ENCODE data around the gene LRBA. TPM values are rescaled to one million over a fixed set of nuclear protein-coding genes. Genes with fewer than 3 reads are reported as not detected.

LRBA gene
- total RNA-seq, 1 experiment from 2014 or later: 55.3 TPM

DNA sequence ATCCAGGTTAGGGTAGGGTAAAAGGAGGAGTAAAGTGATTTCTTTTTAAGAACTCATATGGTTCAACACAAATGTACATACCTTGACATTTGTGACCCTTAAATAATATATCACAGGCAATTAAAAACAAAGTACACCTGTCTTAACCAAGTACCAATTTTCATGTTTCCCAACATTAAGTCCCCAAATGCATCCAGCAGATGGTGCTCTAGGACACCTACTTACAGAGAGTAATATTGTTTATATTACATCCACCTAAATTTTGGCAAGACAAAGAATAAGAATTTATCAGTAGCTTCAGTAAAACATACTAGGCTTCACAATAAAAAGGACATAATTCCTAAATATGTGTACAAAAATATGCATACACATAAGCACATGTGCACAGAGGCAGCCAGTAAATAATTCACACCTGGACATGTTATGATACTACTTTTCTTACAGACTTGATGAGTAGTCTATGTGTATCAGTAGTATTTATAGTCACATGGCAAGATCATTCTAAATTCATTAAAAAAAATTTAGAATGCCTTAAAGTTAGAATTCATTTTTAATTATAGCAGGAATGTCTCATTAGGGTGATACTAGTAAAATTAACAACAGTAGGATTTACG is 717.1 kb downstream of the LRBA start:
- Histone ChIP-seq H2BK12ac (ENCODE audit: insufficient read length, low read depth, low read length) (no peak overlapping the region), H3K14ac (ENCODE audit: insufficient read depth, low read length) (no peak overlapping the region), H3K56ac (ENCODE audit: insufficient read length, low read depth, low read length) (no peak overlapping the region), H3K23me2 (ENCODE audit: insufficient read length, low read depth, low read length, poor library complexity, severe bottlenecking) (no peaks in the 10 kb centered on the region), H3K27ac (ENCODE audit: insufficient read length, low read depth, low read length) (no peak overlapping the region), H4K20me1 (ENCODE audit: control insufficient read depth, insufficient read depth, insufficient read length) (no peaks in the 10 kb centered on the region), H3K79me1 (ENCODE audit: insufficient read depth, low read depth, low read length, poor library complexity, severe bottlenecking) (no peaks in the 10 kb centered on the region), H3K9me3 (ENCODE audit: control insufficient read depth, low read depth, low read length) (no peaks in the 10 kb centered on the region), H2BK20ac (ENCODE audit: low read depth, low read length, poor library complexity, severe bottlenecking) (no peak overlapping the region), H2AK5ac (ENCODE audit: insufficient read length, low read length) (no peak overlapping the region), H3T11ph (ENCODE audit: low read length) (no peak overlapping the region), H3K27me3 (ENCODE audit: insufficient read depth, low read length) (no peaks in the 10 kb centered on the region), H2BK120ac (ENCODE audit: low read depth, low read length, poor library complexity, severe bottlenecking) (no peak overlapping the region), H3K4ac (ENCODE audit: low read depth, low read length) (no peak overlapping the region), H4K91ac (ENCODE audit: insufficient read length, low read depth, low read length) (no peak overlapping the region), H4K5ac (ENCODE audit: insufficient read length, low read depth, low read length) (no peak overlapping the region), H3K18ac (ENCODE audit: insufficient read length, low read depth, low read length) (no peak overlapping the region), H3K9ac (ENCODE audit: extremely low read depth, insufficient read length, low read length) (no peak overlapping the region), H4K8ac (replicated peaks; ENCODE audit: insufficient read length, low read depth, low read length) (no peak overlapping the region), H3K23ac (ENCODE audit: insufficient read length, low read depth, low read length) (no peak overlapping the region), H2AFZ (ENCODE audit: low read length) (no peak overlapping the region), H3K79me2 (ENCODE audit: insufficient read depth, low read length) (no peaks in the 10 kb centered on the region), H3K4me2 (ENCODE audit: insufficient read depth, insufficient read length, low read length) (no peak overlapping the region), H2BK5ac (ENCODE audit: insufficient read length, low read length) (no peak overlapping the region), H3K4me1 (ENCODE audit: insufficient read depth, low read length) (no peaks in the 10 kb centered on the region), H2BK15ac (ENCODE audit: low read depth, low read length) (no peak overlapping the region)
- Mint-ChIP-seq H3K4me1 (no peaks in the 10 kb centered on the region), H3K9me3 (no peaks in the 10 kb centered on the region), H3K4me3 (no peak overlapping the region), H3K36me3 (ENCODE audit: insufficient read depth in 1 of 3, low read depth in 3 of 3) (no peaks in the 10 kb centered on the region), H3K27me3 (ENCODE audit: low read depth) (no peaks in the 10 kb centered on the region), H3K27ac (no peak overlapping the region; a peak in 1 of 7 replicates)
- WGBS (ENCODE audit: extremely low coverage, insufficient read length, low lambda C conversion rate): no CpG with 5 or more reads among the region's 1 CpG
- TF ChIP-seq, protein P1, sequence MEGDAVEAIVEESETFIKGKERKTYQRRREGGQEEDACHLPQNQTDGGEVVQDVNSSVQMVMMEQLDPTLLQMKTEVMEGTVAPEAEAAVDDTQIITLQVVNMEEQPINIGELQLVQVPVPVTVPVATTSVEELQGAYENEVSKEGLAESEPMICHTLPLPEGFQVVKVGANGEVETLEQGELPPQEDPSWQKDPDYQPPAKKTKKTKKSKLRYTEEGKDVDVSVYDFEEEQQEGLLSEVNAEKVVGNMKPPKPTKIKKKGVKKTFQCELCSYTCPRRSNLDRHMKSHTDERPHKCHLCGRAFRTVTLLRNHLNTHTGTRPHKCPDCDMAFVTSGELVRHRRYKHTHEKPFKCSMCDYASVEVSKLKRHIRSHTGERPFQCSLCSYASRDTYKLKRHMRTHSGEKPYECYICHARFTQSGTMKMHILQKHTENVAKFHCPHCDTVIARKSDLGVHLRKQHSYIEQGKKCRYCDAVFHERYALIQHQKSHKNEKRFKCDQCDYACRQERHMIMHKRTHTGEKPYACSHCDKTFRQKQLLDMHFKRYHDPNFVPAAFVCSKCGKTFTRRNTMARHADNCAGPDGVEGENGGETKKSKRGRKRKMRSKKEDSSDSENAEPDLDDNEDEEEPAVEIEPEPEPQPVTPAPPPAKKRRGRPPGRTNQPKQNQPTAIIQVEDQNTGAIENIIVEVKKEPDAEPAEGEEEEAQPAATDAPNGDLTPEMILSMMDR (conservative IDR thresholded peaks at IDR 0.05): peak; percentile 81
- no peak for DNase-seq
